Calu3 (cell line): ENCODE results near the gene GNAI3. TPM values are rescaled to one million over a fixed set of nuclear protein-coding genes. Genes with fewer than 3 reads are reported as not detected.

Source experiments
- BruUV-seq: library from RNA; stranded (reverse); fragments of 400-500 nt; replicated peaks from 2 replicates; lab custom pipeline; 2021; lab: Mats Ljungman, UMichigan
- CTCF ChIA-PET: fragments of 300-600 bp; sonication (Branson Sonifier 250); formaldehyde crosslinking; loops from one replicate; lab custom pipeline; 2022; ENCODE audit warnings: antibody characterized with exemption; lab: Charles Lee
- DNase-seq: peaks from one replicate; pipeline ENCODE4 v3.0.0; 2022
- H3K27ac Mint-ChIP-seq: one replicate; pipeline ENCODE4 v1.8.0; 2022; ENCODE audit warnings: mixed read lengths; ENCODE audit not compliant: unreplicated experiment
- H3K27me3 Mint-ChIP-seq: one replicate; pipeline ENCODE4 v1.8.0; 2022; ENCODE audit warnings: mixed read lengths; ENCODE audit not compliant: unreplicated experiment
- H3K36me3 Mint-ChIP-seq: one replicate; pipeline ENCODE4 v1.8.0; 2022; ENCODE audit warnings: mild to moderate bottlenecking, moderate library complexity, mixed read lengths; ENCODE audit not compliant: insufficient read depth, unreplicated experiment
- H3K4me1 Mint-ChIP-seq: one replicate; pipeline ENCODE4 v1.8.0; 2022; ENCODE audit warnings: mild to moderate bottlenecking, low read depth, mixed read lengths; ENCODE audit not compliant: unreplicated experiment
- H3K4me3 Mint-ChIP-seq: one replicate; pipeline ENCODE4 v1.8.0; 2022; ENCODE audit warnings: mild to moderate bottlenecking, low read depth, moderate library complexity, mixed read lengths; ENCODE audit not compliant: unreplicated experiment
- H3K9me3 Mint-ChIP-seq: one replicate; pipeline ENCODE4 v1.8.0; 2022; ENCODE audit warnings: low read depth, mixed read lengths; ENCODE audit not compliant: unreplicated experiment
- CTCF ChIP-seq: fragments of 200-600 bp; IDR thresholded peaks from one replicate; pipeline ENCODE4 v1.8.0; 2022; ENCODE audit warnings: antibody characterized with exemption; ENCODE audit not compliant: unreplicated experiment
- intact Hi-C: fragments of 100-400 bp; cut with micrococcal nuclease; formaldehyde crosslinking; loops from one replicate; pipeline ENCODE4 v1.10.0; 2022; ENCODE audit not compliant: unreplicated experiment
- total RNA-seq: library from RNA; stranded (reverse); gene quantifications from 2 replicates; pipeline ENCODE4 v1.2.3, GENCODE V29; 2022

The GNAI3 gene
- total RNA-seq, 1 experiment from 2014 or later = 6.5 TPM

GRCh38 chr1:109584766-109585165, 36.4 kb downstream of the GNAI3 start:
- no peaks in the 10 kb centered on the region for H3K4me1 Mint-ChIP-seq
- H3K27ac Mint-ChIP-seq = no peak overlapping the region
- no peak for DNase-seq
- H3K27me3 Mint-ChIP-seq = no peaks in the 10 kb centered on the region
- CTCF ChIA-PET = no interaction called here
- no TSS peak for BruUV-seq
- TF ChIP-seq CTCF = no peak
- H3K4me3 Mint-ChIP-seq = no peak overlapping the region
- peaks cover 23% of the 10 kb centered on the region for H3K36me3 Mint-ChIP-seq
- intact Hi-C loops = no loop called here
- no peaks in the 10 kb centered on the region for H3K9me3 Mint-ChIP-seq

- BruUV-seq = no TSS peak
- TF ChIP-seq CTCF = no peak
- Mint-ChIP-seq H3K4me3 (no peak overlapping the region), H3K4me1 (no peaks in the 10 kb centered on the region), H3K36me3 (peaks cover 23% of the 10 kb centered on the region), H3K9me3 (no peaks in the 10 kb centered on the region), H3K27me3 (no peaks in the 10 kb centered on the region), H3K27ac (no peak overlapping the region)
- intact Hi-C loops = no loop called here
- no peak for DNase-seq
- CTCF ChIA-PET = no interaction called here
Observed at GRCh38 chr1:109586055-109586454, 37.6 kb downstream of the GNAI3 start.

- Mint-ChIP-seq H3K9me3 (no peaks in the 10 kb centered on the region), H3K27me3 (no peaks in the 10 kb centered on the region), H3K4me3 (no peak overlapping the region), H3K27ac (no peak overlapping the region), H3K4me1 (no peaks in the 10 kb centered on the region), H3K36me3 (peaks cover 29% of the 10 kb centered on the region)
- no peak for TF ChIP-seq CTCF
- CTCF ChIA-PET = no interaction called here
- intact Hi-C loops = no loop called here
- no peak for DNase-seq
- BruUV-seq = no TSS peak
Observed at GRCh38 chr1:109589177-109589576, 40.8 kb downstream of the GNAI3 start.

- H3K27ac Mint-ChIP-seq = no peak overlapping the region
- no peak for TF ChIP-seq CTCF
- H3K9me3 Mint-ChIP-seq = no peaks in the 10 kb centered on the region
- no peaks in the 10 kb centered on the region for H3K27me3 Mint-ChIP-seq
- intact Hi-C loops = no loop called here
- BruUV-seq = no TSS peak
- no peaks in the 10 kb centered on the region for H3K4me1 Mint-ChIP-seq
- DNase-seq = no peak
- CTCF ChIA-PET = no interaction called here
- H3K36me3 Mint-ChIP-seq = peaks cover 26% of the 10 kb centered on the region
- H3K4me3 Mint-ChIP-seq = no peak overlapping the region
Observed at GRCh38 chr1:109589679-109590078, 41.3 kb downstream of the GNAI3 start.
